ENCODE data around the gene PTMS.
A peak's percentile ranks its signal among the peaks of the same experiment; 100 is the strongest.

Gene PTMS

DNA sequence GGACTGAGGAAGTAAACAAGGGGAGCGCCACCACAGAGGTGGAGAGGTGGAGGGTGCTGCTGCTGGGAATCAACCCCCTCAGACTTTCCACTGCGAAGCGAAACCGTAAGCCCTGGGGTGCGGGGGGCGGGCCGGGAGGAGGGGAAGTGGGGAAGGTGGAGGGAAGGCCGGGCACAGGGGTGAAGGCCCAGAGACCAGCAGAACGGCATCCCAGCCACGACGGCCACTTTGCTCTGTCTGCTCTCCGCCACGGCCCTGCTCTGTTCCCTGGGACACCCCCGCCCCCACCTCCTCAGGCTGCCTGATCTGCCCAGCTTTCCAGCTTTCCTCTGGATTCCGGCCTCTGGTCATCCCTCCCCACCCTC, 6.2 kb downstream of the PTMS start, which contains the start of gene LAG3:
TSS of gene LAG3 (plus strand) at position 190 of the 365 bp plus-strand sequence. CDS start 333 bp downstream, outside the sequence.
- H3K27ac ChIP-seq (ENCODE audit: low read length), result no peak within 1 kb of the TSS

GRCh38 chr12:6772726-6773589, 6.8 kb downstream of the PTMS start:
- TF ChIP-seq, protein P1, sequence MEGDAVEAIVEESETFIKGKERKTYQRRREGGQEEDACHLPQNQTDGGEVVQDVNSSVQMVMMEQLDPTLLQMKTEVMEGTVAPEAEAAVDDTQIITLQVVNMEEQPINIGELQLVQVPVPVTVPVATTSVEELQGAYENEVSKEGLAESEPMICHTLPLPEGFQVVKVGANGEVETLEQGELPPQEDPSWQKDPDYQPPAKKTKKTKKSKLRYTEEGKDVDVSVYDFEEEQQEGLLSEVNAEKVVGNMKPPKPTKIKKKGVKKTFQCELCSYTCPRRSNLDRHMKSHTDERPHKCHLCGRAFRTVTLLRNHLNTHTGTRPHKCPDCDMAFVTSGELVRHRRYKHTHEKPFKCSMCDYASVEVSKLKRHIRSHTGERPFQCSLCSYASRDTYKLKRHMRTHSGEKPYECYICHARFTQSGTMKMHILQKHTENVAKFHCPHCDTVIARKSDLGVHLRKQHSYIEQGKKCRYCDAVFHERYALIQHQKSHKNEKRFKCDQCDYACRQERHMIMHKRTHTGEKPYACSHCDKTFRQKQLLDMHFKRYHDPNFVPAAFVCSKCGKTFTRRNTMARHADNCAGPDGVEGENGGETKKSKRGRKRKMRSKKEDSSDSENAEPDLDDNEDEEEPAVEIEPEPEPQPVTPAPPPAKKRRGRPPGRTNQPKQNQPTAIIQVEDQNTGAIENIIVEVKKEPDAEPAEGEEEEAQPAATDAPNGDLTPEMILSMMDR (IDR thresholded peaks at IDR 0.05; ENCODE audit: low read depth, low read length), result no peak
- H3K4me2 ChIP-seq (ENCODE audit: low read length), result peak overlapping the region; percentile 78
- H4K20me1 ChIP-seq (ENCODE audit: insufficient read depth, low read length), result no peaks in the 10 kb centered on the region
- no peaks in the 10 kb centered on the region for H3K9me3 ChIP-seq (ENCODE audit: insufficient read depth, low read length)
- no peaks in the 10 kb centered on the region for H3K36me3 ChIP-seq (replicated peaks; ENCODE audit: low read depth, low read length)
- H3K9ac ChIP-seq (ENCODE audit: low read length), result peak overlapping the region; percentile 44
- peaks cover 50% of the 10 kb centered on the region for H3K4me1 ChIP-seq (ENCODE audit: low read length)
- peak overlapping the region; percentile 64 for H3K4me3 ChIP-seq (ENCODE audit: low read length)
- H3K27ac ChIP-seq (ENCODE audit: low read length), result no peak overlapping the region
- H3K79me2 ChIP-seq (ENCODE audit: low read length), result no peaks in the 10 kb centered on the region
- 0 out of 2 replicates have a peak overlapping the region, but pooled peaks have one; percentile 42 for H2AFZ ChIP-seq (ENCODE audit: low read depth, low read length)
- peaks cover 57% of the 10 kb centered on the region for H3K27me3 ChIP-seq (ENCODE audit: low read depth, low read length)

More for the DNA sequence above, 6.2 kb downstream of the PTMS start, which contains the start of gene LAG3:
- H3K4me3 ChIP-seq (ENCODE audit: low read length), result peak within 1 kb of the TSS; percentile 64
- peak within 1 kb of the TSS; percentile 78 for H3K4me2 ChIP-seq (ENCODE audit: low read length)
- peaks cover 47% of the 10 kb centered on the region for H3K4me1 ChIP-seq (ENCODE audit: low read length)
- H4K20me1 ChIP-seq (ENCODE audit: insufficient read depth, low read length), result no peaks in the 10 kb centered on the region
- TF ChIP-seq, protein P1 (IDR thresholded peaks at IDR 0.05; ENCODE audit: low read depth, low read length), result no peak
- TF ChIP-seq EZH2phosphoT487 (IDR thresholded peaks at IDR 0.05; ENCODE audit: low read depth), result no peak
- peak within 1 kb of the TSS; percentile 44 for H3K9ac ChIP-seq (ENCODE audit: low read length)
- peaks cover 57% of the 10 kb centered on the region for H3K27me3 ChIP-seq (ENCODE audit: low read depth, low read length)
- 0 out of 2 replicates have a peak within 1 kb of the TSS, but pooled peaks have one; percentile 42 for H2AFZ ChIP-seq (ENCODE audit: low read depth, low read length)
- no peaks in the 10 kb centered on the region for H3K79me2 ChIP-seq (ENCODE audit: low read length)
- no peaks in the 10 kb centered on the region for H3K36me3 ChIP-seq (replicated peaks; ENCODE audit: low read depth, low read length)
- no peaks in the 10 kb centered on the region for H3K9me3 ChIP-seq (ENCODE audit: insufficient read depth, low read length)

DNA sequence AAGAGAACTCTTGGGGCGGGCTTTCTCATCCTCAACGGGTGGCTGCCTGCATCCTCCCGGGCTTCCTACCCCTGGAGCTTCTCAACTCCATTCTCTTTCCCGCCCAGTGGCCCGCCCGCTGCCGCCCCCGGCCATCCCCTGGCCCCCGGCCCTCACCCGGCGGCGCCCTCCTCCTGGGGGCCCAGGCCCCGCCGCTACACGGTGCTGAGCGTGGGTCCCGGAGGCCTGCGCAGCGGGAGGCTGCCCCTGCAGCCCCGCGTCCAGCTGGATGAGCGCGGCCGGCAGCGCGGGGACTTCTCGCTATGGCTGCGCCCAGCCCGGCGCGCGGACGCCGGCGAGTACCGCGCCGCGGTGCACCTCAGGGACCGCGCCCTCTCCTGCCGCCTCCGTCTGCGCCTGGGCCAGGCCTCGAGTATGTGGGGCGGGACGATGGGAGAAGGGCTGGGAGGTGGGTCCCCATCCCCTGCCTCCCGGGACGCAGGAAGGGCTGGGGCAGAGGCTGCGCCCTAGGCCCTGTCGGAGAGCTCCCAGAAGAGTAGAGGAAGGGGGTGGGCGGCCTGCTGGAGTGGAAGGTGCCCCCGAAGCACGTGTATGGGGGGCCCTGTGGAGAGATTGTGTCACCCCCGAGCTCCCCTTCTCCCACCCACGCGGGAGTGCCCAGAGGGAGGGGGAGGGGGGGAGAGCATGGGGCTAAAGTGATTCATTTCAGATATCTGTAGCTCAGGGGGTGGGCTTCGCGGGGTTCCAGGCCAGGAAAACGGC, 7.6 kb downstream of the PTMS start:
- no peaks in the 10 kb centered on the region for H3K9me3 ChIP-seq (ENCODE audit: insufficient read depth, low read length)
- no peak overlapping the region for H3K27ac ChIP-seq (ENCODE audit: low read length)
- no peaks in the 10 kb centered on the region for H4K20me1 ChIP-seq (ENCODE audit: insufficient read depth, low read length)
- no peak for TF ChIP-seq EZH2phosphoT487 (IDR thresholded peaks at IDR 0.05; ENCODE audit: low read depth)
- TF ChIP-seq, protein P1 (IDR thresholded peaks at IDR 0.05; ENCODE audit: low read depth, low read length), result no peak
- no peak overlapping the region for H3K4me2 ChIP-seq (ENCODE audit: low read length)
- peaks cover 51% of the 10 kb centered on the region for H3K27me3 ChIP-seq (ENCODE audit: low read depth, low read length)
- no peak overlapping the region for H2AFZ ChIP-seq (ENCODE audit: low read depth, low read length)
- no peak overlapping the region for H3K9ac ChIP-seq (ENCODE audit: low read length)
- no peaks in the 10 kb centered on the region for H3K36me3 ChIP-seq (replicated peaks; ENCODE audit: low read depth, low read length)
- H3K4me3 ChIP-seq (ENCODE audit: low read length), result no peak overlapping the region
- H3K79me2 ChIP-seq (ENCODE audit: low read length), result no peaks in the 10 kb centered on the region
- peaks cover 56% of the 10 kb centered on the region for H3K4me1 ChIP-seq (ENCODE audit: low read length)
